ENCODE results near the gene SLC22A31.
"Not testable (repeated sequence)": the region's sequence is repeated elsewhere in the genome, so short reads cannot be mapped to it uniquely, and the experiment has no call there.

Gene SLC22A31

DNA sequence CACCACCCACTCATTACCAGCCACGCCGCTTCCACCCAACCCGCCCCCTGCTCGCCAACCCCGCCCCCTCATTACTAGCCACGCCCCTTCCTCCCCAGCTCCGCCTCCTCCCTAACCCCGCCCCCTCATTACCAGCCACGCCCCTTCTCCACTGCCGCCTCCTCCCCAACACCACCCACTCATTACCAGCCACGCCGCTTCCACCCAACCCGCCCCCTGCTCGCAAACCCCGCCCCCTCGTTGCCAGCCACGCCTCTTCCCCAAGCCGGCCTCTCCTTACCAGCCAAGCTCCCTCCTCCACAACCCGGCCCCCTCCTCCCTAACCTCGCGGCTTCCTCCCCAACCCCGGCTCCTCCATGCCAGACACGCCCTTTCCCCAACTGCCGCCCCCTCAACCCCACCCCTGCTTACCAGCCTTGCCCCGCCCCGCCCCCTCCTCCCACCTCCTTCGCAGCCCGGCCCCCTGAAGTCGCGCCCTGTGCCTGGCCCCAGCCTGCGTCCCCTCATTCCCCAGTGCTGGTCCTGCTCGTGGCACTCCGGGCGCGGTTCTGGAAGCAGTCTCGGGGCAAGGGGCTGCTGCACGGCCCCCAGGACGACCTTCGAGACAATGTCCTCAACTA is 7.3 kb downstream of the SLC22A31 start:
- peak; percentile 83 for DNase-seq

DNA sequence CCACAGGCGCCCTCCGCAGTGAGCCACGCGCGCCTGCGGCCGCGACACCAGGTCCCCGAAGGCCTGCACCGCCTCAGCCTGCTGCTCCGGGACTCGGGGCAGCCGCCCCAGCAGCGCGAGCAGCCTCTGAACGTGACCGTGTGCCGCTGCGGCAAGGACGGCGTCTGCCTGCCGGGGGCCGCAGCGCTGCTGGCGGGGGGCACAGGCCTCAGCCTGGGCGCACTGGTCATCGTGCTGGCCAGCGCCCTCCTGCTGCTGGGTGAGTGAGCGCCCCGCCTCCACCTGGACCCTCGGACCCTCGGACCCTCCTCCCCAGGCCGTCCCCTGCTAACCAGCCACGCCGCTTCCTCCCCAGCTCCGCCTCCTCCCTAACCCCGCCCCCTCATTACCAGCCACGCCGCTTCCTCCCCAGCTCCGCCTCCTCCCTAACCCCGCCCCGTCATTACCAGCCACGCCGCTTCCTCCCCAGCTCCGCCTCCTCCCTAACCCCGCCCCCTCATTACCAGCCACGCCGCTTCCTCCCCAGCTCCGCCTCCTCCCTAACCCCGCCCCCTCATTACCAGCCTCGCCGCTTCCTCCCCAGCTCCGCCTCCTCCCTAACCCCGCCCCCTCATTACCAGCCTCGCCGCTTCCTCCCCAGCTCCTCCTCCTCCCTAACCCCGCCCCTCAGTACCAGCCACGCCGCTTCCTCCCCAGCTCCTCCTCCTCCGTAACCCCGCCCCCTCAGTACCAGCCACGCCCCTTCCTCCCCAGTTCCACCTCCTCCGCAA is 8.0 kb downstream of the SLC22A31 start:
- peak; percentile 86 for DNase-seq

DNA sequence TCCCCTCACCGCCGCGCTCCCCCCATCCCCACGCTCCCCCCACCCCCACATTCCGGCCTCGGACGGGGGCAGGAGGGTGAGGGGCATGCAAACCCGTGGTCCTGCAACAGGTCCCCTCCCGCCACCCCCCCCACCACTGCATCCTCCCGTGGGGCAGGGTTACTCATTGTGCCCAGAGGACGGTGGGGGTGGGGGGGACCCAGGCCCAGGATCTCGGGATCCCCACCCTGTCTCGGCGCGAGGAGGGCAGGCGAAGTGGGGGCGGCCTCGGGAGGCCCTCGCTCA is 8.5 kb downstream of the SLC22A31 start:
- DNase-seq = no peak

DNA sequence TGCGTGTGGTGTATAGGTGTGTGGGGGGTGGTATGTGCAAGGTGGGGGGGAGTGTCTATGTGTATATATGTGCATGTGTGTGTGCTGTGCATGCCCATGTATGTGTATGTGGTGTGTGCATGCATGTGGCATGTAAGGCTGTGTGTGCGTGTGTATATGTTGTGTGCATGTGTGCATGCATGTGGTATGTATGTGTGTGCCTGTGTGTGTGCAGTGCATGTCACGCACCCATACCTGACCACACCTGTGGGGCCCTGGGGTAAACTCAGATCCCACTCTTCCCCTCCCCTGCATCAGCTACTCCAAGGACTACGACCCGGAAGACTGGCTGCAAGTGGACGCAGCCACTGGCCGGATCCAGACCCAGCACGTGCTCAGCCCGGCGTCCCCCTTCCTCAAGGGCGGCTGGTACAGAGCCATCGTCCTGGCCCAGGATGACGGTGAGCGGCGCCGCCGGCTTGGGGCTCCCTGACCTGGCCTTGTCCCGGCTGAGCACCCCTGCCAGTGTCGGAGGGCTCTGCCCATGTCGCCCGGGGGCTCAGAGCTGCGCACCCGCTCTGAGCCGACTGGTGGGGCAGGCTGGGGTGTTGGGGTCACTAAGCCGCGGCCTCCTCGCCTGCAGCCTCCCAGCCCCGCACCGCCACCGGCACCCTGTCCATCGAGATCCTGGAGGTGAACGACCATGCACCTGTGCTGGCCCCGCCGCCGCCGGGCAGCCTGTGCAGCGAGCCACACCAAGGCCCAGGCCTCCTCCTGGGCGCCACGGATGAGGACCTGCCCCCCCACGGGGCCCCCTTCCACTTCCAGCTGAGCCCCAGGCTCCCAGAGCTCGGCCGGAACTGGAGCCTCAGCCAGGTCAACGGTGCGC is 9.1 kb downstream of the SLC22A31 start:
- DNase-seq = no peak

DNA sequence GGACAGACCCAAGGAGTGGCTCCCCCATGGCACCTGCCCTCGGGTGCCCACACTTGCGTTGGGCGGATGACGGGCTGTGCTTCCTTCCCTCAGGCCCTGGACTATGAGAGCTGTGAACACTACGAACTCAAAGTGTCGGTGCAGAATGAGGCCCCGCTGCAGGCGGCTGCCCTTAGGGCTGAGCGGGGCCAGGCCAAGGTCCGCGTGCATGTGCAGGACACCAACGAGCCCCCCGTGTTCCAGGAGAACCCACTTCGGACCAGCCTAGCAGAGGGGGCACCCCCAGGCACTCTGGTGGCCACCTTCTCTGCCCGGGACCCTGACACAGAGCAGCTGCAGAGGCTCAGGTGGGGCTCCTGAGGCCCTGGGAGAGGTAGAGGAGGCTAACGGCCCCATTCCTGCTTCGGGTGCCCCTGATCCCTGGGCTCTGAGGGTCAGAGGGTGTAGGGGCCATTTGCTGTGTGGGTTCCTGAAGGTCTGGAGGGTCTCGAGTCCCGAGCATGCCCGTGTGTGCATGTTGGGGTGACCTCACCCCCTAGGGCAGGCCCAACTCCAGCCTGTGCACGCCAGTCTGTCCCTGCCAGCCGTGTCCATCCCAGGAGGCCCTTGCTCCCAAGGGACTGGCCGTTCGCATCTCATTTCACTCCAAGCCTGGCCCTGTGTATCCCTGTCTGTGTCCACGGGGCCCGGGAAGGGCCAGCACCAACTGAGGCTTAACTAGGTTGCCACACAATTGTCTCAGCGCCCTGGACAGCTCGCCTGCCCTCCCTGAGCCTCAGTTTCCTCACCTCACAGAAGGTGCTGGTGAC is 10.0 kb downstream of the SLC22A31 start:
- no peak for DNase-seq

DNA sequence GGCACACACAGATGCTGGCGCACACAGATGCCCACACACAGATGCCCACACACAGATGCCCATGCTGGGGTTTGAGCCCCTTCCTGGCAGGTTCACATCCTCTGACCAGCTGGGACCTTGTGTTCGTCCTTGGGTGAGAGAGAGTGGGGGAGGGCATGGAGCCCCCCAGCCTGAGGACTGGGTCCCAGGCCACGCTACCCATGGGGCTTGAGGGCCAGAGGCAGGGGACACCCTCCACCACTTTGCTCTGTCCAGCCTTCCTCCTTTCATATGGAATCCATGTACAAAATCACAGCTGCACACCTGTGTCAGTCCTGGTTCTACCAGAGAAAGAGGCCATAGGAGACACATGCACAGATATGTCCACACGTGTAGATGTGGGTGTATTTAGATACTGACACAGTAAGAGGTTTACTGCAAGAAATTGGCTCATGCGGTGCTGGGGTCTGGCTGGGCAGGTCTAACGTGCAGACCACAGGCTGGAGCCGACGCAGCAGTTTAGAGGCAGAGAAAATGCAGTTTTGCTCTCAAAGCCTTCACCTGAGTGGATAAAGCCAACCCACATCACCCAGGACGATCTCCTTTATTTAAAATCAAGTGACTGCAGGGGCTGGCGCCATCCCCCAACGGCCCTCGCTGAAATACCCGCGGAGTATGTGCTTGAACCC is 10.8 kb downstream of the SLC22A31 start:
- no peak for DNase-seq

DNA sequence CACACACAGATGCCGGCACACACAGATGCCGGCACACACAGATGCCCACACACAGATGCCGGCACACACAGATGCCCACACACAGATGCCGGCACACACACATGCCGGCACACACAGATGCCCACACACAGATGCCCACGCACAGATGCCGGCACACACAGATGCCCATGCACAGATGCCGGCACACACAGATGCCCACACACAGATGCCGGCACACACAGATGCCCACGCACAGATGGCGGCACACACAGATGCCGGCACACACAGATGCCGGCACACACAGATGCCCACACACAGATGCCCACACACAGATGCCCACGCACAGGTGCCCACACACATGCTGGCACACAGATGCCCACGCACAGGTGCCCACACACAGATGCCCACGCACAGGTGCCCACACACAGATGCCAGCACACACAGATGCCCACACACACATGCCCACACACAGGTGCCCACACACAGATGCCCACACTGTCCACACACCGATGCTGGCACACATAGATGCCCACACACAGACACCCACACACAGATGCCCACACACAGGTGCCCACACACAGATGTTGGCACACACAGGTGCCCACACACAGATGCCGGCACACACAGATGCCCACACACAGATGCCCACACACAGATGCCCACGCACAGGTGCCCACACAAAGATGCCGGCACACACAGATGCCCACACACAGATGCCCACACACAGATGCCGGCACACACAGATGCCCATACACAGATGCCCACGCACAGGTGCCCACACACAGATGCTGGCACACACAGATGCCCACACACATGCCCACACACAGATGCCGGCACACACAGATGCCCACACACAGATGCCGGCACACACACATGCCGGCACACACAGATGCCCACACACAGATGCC is 11.6 kb downstream of the SLC22A31 start:
- DNase-seq = not testable (repeated sequence)

DNA sequence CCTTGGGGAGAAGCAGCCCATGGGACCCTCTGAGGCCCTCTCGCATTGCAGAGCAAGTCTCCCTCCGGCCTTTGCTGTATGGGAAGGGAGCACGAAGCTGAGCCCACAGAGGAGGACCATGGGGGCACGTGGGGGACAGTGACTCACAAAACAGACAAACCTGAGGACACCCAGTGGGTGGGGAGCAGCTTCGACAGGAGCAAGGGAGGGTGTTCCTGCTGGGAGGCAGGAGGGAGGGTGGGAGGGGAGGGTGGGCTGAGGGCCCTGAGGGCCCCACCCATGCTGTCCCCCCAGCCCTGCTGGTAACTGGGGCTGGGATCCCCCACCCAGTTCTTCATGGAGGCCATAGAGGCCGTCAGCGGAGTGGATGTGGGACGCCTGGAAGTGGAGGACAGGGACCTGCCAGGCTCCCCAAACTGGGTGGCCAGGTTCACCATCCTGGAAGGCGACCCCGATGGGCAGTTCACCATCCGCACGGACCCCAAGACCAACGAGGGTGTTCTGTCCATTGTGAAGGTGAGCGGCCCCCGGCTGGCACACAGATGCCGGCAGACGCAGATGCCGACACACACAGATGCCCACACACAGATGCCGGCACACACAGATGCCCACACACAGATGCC is 12.5 kb downstream of the SLC22A31 start:
- DNase-seq = peak; percentile 46

DNA sequence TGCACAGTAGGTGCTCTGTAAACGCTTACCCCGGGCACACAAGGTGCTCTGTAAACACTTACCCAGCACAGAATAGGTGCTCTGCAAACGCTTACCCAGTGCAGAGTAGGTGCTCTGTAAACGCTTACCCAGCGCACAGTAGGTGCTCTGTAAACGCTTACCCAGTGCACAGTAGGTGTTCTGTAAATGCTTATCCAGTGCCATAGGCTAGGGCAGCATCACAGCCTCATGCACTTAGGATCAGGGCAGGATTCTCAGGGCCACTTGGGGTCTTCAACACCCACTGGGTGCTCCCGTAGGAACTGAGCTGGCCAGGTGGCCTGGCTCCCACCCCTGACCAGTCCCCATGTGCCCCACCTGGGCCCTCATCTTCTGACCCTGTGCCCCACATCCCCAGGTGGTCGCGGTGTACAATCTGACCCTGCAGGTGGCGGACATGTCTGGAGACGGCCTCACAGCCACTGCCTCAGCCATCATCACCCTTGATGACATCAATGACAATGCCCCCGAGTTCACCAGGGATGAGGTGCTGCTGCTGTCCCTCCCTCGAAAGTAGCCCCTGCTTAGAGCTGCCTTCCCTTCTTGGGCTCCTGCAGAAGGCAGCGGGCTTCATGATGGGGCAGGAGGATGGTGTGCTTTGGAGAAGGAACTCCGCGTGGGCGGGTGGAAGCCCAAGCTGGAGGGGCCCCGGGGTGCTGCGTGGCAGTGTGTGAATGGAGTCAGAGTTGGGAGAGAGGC is 13.1 kb downstream of the SLC22A31 start:
- DNase-seq = peak; percentile 40

DNA sequence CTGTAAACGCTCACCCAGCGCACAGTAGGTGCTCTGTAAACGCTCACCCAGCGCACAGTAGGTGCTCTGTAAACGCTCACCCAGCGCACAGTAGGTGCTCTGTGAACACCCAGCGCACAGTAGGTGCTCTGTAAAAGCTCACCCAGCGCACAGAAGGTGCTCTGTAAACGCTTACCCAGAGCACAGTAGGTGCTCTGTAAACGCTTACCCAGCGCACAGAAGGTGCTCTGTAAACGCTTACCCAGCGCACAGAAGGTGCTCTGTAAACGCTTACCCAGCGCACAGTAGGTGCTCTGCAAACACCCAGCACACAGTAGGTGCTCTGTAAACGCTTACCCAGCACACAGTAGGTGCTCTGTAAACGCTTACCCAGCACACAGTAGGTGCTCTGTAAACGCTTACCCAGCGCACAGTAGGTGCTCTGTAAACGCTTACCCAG is 13.7 kb downstream of the SLC22A31 start:
- not testable (repeated sequence) for DNase-seq

DNA sequence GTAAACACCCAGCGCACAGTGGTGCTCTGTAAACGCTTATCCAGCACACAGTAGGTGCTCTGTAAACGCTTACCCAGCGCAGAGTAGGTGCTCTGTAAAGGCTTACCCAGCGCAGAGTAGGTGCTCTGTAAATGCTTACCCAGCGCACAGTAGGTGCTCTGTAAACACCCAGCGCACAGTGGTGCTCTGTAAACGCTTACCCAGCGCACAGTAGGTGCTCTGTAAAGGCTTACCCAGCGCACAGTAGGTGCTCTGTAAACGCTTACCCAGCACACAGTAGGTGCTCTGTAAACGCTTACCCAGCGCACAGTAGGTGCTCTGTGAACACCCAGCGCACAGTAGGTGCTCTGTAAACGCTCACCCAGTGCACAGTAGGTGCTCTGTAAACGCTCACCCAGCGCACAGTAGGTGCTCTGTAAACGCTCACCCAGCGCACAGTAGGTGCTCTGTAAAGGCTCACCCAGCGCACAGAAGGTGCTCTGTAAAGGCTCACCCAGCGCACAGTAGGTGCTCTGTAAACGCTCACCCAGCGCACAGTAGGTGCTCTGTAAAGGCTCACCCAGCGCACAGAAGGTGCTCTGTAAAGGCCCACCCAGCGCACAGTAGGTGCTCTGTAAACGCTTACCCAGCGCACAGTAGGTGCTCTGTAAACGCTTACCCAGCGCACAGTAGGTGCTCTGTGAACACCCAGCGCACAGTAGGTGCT is 14.3 kb downstream of the SLC22A31 start:
- not testable (repeated sequence) for DNase-seq

DNA sequence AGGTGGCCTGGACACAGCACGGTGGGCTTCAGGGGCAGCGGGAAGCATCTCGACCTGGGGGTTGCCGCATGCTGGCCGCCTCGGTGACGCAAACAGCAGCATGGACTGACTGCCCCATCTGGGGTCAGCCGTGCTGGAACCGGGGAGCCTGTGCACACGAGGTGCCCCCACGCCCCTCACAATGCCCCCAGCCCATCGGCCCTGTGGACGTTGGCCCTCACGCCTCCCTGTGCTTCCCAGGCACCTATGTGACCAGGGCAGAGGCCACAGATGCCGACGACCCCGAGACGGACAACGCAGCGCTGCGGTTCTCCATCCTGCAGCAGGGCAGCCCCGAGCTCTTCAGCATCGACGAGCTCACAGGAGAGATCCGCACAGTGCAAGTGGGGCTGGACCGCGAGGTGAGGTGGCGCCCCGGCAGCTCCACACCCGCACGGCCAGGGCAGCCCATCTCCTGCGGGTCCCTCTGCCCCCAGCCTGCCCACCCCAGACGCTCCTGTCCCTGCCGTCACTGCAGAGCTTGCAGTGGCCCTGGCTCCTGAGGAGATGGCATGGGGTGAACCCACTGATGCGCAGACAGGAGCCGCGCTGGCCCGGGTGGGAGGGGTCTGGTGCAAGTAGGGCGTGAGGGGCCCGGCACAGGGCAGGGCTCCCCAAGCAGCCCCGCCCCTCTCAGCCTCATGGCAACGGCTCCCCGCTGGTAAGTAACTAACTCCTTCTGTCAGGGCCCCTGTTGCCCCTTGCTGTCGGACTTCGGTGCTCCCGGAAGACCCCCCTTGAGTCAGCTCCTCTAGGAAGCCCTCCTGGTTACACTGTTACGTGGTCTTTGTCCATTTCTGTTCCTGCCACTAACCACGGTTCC is 15.2 kb downstream of the SLC22A31 start:
- peak; percentile 10 for DNase-seq

DNA sequence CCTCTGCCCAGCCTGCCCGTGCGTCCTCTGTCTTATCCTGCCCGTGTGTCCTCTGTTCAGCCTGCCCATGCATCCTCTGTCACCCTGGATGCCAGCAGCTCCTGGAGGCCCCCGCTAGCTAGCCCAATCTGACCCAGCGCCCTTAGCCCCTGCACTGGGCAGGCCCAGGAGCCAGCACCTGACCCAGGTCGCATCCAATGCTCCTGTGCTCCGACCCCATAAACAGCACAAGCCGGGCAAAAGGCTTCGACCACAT is 15.7 kb downstream of the SLC22A31 start:
- no peak for DNase-seq

DNA sequence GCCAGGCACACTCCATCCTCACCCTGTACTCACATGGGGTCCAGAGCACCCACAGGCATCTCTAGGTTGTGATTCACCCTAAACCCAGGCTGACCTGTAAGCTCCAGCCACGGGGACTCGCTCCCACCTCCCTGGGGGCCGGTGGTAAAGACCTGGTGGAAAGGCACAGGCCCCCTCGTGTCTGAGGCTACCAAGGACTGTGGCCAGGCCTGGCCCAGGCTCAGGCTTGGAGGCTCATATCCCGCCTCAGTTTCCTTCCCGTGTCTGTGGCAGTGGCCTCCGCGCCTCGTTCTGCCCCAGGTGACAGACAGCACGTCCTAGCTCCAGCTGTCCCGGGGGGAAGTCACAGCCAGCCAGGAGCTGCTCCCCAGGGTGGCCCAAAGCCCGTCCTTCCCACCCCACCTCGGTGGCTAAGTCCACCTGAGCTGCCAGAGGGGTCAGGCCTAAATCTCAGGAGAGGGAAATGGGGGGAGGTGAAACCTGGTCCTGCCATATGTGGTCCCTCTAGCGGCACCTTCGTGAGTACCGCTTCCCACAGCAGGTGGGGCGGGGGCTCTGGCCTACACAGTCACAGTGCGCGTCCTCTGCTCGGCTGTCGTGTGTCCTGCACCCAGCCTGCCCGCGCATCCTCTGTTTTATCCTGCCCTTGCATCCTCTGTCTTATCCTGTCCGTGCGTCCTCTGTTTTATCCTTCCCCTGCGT is 16.2 kb downstream of the SLC22A31 start:
- no peak for DNase-seq

DNA sequence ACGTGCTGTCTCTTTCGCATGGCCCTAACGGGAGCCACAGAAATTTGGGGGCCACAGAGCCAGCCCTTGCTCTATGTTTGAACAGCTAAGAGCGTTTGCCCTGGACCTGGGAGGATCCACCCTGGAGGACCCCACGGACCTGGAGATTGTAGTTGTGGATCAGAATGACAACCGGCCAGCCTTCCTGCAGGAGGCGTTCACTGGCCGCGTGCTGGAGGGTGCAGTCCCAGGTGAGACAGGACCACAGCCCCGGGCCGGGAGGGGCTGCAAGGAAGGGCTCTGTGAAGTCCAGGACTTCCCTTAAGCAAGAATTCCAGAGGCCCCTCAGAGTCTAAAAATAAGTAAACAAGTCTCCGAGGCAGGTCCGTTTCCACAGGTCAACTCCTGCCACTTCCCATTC is 16.9 kb downstream of the SLC22A31 start:
- DNase-seq = no peak

DNA sequence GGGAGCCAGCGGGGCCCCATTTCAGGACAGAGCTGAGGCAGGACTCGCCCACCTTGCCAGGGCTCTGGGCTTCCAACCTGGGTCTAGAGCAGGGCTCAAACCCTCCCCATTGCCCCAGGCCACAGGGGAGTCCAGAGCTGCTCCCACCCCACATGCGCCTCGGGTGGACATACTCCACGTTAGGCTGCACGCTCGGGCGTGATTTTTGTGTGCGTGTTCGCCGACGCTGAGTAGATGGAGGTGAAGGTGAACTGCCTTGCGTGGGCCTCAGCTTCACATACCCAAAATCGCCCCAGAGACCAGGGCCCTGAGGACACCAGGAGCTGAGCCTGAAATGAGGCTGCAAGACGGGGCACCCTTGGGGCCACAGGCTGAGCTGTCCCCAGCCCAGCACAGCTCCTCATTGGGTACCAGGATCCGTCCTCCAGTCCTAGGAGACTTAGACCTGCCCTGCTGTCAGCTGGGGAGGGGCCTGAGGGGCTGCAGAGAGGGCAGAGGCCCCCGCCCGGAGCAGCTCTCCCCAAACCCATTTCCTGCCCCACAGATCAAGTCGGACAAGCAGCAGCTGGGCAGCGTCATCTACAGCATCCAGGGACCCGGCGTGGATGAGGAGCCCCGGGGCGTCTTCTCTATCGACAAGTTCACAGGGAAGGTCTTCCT is 20.6 kb downstream of the SLC22A31 start:
- no peak for DNase-seq

DNA sequence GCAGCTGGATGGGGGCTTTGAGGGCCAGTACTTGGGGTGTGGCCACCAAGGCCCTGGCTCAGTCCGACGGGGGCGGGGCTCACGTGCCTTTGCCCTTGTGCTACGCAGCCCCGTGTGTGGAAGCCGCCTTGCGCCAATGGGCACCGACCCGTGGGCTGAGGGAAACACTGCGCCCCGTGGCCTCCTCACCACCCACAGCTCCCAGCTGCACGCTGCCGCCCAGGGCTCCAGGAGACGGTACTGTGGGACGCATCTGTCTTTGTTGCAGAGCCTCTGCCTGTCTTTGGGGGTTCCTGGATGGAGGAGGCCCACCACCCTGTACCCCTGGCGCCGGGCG is 21.2 kb downstream of the SLC22A31 start:
- no peak for DNase-seq

Data from fibroblast of skin of back (primary cell).